ENCODE results near the gene ZFHX3.
A peak's percentile ranks its signal among the peaks of the same experiment; 100 is the strongest.

ZFHX3 gene

DNA sequence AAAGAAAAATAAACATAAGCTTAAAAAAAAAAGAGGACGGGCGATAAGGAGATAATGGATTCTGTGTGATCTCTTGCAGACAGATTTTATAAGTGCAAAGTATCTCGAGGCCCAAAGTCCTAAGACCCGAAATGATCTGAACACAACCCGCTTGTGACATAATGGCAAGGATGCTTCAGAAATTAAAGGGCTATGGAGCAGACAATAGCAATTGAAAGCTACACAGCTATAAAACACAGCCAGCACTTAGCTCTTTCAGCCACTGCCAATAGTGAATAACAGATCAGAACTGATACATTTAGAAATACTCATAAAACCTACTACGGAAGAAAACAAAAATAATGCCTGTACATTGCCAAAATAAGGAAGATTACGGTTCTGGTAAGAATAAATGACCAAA lies 117.5 kb downstream of the ZFHX3 start:
- TF ChIP-seq, protein P1, sequence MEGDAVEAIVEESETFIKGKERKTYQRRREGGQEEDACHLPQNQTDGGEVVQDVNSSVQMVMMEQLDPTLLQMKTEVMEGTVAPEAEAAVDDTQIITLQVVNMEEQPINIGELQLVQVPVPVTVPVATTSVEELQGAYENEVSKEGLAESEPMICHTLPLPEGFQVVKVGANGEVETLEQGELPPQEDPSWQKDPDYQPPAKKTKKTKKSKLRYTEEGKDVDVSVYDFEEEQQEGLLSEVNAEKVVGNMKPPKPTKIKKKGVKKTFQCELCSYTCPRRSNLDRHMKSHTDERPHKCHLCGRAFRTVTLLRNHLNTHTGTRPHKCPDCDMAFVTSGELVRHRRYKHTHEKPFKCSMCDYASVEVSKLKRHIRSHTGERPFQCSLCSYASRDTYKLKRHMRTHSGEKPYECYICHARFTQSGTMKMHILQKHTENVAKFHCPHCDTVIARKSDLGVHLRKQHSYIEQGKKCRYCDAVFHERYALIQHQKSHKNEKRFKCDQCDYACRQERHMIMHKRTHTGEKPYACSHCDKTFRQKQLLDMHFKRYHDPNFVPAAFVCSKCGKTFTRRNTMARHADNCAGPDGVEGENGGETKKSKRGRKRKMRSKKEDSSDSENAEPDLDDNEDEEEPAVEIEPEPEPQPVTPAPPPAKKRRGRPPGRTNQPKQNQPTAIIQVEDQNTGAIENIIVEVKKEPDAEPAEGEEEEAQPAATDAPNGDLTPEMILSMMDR (conservative IDR thresholded peaks at IDR 0.05; ENCODE audit: low read depth) = no peak
- ChIA-PET CTCF (interaction anchor here (0.6 to 0.9 kb wide), 2 partner anchors 57 to 263 kb away, joined by 3 to 5 read pairs; no protein-coding TSS in a partner anchor), POLR2A (ENCODE audit: low non-redundant PET) (no interaction called here)
- no peak for DNase-seq (ENCODE audit: low spot score)
- H3K27ac ChIP-seq = no peak overlapping the region

DNA sequence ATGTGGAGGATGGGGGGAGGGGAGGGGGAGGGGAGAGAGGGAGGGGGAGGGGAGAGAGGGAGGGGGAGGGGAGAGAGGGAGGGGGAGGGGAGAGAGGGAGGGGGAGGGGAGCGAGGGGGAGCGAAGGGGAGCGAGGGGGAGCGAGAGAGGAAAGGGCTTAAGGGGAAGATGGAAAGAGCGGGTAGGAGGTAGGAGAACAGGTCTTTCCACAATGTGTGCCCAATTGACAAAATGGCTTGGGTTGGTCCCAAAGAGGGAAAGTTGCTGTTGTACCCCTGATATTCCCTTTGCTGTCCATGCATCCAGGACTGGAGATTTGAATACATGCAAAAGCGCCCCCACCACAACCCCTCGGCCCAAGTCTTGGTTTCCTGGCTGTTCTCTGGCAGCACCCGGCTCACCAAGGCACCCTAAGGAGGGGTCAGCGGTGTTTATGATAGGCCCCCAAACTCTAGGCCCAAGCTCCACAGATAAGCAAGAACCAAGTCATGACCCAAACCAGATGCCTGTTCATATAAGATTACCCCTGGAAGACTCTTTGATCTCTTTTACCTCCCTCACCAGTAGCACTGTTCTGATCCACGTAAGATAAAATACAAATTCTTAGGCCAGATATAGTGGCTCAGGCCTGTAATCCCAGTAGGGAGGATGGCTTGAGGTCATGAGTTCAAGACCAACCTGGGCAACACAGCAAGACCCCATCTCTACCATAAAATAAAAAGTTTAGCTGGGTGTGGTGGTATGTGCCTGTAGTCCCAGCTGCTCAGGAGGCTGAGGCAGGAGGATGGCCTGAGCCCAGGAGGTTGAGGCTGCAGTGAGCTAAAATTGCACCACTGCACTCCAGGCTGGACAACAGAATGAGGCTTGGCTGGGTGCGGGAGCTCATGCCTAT lies 119.6 kb downstream of the ZFHX3 start:
- ChIA-PET POLR2A (ENCODE audit: low non-redundant PET) (no interaction called here), CTCF (interaction anchor here (0.6 kb wide), 2 partner anchors 96 to 258 kb away, joined by 4 read pairs; no protein-coding TSS in a partner anchor)
- TF ChIP-seq, protein P1 (conservative IDR thresholded peaks at IDR 0.05; ENCODE audit: low read depth) = no peak
- peak overlapping the region; percentile 81 for H3K27ac ChIP-seq
- peak; percentile 36 for DNase-seq (ENCODE audit: low spot score)

- ChIA-PET CTCF (interaction anchor here (0.5 kb wide), 1 partner anchor 79 kb away, joined by 3 read pairs; no protein-coding TSS in a partner anchor), POLR2A (ENCODE audit: low non-redundant PET) (no interaction called here)
- TF ChIP-seq, protein P1 (conservative IDR thresholded peaks at IDR 0.05; ENCODE audit: low read depth) = no peak
- DNase-seq (ENCODE audit: low spot score) = peak; percentile 86
- H3K27ac ChIP-seq = peak overlapping the region; percentile 81
These were observed 120.5 kb downstream of the ZFHX3 start for GRCh38 chr16:72927199-72928089.

DNA sequence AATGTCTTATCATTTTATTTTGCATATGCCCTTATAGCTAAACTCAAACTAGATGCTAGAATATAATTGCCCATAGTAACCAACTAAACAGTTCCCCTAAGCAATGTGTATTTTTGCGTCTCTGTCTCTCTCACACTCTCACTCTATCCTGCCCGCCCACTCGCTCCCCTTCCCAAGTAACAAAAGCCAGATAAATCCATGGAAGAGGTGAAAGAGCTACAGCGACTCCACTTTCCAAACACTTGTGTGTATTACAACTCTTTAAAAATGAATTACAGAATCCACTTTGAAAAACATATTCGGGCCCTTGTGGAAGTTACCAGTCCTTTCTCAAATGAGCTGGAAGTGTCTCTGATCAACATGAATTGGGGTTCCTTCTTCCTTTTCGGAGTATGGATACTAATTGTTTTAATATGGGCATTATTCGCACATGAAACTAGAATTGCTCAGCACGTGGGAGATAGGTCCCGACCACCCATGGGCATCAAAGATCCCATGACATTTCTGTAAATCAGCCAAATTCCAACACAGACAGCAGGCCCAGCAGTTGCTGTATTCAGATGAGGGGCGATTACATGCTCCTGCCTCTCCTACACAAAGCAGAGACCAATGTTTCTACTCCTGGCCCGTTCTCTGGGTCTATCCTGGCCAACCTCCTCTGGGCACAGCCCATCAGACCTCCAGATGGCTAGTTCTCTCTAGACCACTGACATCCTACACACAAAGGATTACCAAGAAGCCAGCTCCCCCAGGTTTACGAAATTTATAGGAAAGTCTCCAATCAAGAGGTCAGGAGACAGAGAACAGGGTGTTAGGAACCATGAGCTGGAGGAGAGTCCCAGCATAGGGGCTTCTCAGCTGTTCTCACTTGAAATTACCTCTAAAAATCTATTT lies 121.5 kb downstream of the ZFHX3 start:
- CTCF ChIA-PET = no interaction called here
- TF ChIP-seq, protein P1 (conservative IDR thresholded peaks at IDR 0.05; ENCODE audit: low read depth) = no peak
- DNase-seq (ENCODE audit: low spot score) = no peak
- H3K27ac ChIP-seq = no peak overlapping the region
- POLR2A ChIA-PET (ENCODE audit: low non-redundant PET) = no interaction called here

DNA sequence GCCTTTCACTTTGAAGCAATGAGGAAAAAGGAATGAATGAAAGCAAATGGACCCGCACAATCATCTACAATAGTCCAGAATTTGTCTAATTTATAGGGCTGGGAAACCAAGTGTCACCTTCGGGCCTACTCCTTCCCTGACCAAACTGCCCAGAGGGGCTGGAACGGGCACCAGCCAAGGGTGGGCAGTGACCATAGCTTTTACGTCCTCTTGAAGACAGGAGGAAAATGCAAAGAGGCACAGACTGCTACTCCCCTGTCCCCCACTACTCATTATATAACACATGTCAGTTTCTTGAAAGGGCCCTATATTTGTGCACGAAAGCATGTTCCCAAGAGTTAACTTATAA lies 122.3 kb downstream of the ZFHX3 start:
- POLR2A ChIA-PET (ENCODE audit: low non-redundant PET) = no interaction called here
- TF ChIP-seq, protein P1 (conservative IDR thresholded peaks at IDR 0.05; ENCODE audit: low read depth) = no peak
- no peak for DNase-seq (ENCODE audit: low spot score)
- CTCF ChIA-PET = no interaction called here
- H3K27ac ChIP-seq = no peak overlapping the region

All from RWPE1 (cell line).